NCI-H2029 treated with DMSO at 0.1 percent for 48 hours (cell line): ENCODE data around the gene ARHGAP15.

ENCODE experiments used
- DNase-seq: peaks from one replicate; lab custom pipeline; 2025; lab: John Stamatoyannopoulos, UW

ARHGAP15 gene

DNA sequence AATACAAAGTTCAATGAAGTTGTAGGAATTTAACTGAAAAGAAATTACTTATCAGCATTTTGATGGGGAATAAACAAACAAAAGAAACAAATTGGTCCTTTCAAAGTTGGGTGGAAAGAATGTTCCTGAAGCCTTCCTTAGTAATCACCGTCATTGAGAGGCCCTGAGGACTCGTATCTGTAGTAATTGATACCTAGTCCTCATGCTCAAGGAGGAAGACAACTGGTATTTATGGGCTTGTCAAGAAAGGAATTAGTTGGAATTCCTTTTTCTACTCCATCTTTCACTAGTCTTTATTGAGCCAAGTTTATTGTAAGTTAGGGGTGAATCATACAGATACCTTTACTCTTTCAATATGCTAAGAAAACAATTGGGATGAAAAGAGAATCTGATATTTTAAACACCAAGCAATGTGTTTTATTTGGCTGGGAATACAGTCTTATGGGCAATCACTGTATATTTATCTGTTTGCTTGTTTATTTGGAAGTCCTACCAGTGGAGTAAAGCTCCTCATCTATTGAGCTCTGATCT lies 324.8 kb downstream of the ARHGAP15 start:
- no peak for DNase-seq

DNA sequence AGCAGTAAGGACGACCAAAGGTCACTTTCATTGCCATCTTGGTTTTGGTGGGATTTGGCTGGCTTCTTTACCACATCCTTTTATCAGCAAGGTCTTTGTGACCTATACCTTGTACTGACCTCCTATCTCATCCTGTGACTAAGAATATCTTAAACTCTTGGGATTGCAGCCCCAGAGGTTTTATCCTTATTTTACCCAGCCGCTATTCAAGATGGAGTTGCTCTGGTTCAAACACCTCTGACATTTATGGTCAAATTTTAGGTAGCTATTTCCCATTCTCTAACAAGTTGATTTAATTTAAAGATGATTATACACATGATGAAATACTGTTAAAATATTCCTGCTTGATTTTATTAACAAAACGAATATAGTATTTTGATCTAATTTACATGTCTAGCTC lies 326.1 kb downstream of the ARHGAP15 start:
- no peak for DNase-seq

DNA sequence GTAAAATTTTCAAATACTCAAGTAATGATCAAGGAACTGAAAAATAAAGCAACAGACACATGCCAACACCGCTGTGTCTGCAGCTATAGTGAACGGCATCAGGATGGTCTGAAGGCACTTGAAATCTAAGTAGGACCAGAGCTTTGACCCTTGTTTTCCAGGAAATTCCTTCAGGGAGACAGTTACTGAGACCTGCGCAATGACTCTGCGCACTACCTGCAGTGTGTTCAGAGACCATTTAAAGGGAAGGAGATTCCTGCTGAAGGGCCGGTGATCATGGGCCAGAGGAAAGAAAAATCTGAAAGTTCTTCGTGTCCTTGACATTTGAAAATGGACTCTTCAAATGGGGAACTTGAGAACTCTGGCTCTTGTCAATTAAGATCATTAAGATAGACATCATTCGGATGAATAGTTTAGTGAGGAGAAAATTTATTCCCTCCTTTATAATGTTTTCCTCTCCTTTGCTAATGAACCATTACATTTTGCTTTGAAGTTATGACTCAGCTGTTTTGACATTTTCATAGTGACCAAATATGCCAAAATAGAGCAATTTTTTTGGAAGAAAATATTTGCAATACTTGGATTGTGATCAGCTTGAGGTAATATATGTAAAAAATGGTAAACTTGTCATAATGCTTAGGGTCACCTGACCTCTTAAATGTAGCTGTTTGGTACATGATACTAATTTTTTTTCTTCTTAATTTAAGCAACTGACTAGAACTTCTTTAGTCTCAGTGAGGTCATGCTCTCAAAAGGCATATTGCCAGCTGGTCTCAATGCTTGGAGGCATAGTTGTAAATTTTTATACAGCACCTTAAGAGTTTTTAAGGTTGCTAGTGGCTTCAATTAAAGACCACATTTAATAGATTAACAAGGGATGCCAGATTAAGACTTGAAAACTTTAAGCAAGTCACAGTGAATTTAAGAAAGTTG lies 329.3 kb downstream of the ARHGAP15 start:
- DNase-seq: no peak

DNA sequence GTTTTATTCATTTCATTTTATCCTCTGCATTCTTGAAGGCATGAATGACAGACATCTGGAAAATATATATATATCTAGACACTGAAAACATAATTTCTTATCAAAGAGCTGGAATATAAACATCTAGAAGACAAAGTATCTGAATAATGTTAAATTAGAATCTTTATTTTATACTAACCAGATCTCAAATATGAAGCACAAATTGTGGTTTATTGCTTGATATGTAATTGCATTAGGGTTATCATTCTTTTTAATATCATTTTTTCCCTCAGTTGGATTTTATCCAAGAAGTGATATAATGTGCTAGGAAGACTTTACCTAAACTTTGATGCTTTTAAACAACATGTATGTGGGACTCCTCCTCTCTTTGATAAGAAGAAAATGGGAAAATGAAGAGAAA lies 331.2 kb downstream of the ARHGAP15 start:
- no peak for DNase-seq

DNA sequence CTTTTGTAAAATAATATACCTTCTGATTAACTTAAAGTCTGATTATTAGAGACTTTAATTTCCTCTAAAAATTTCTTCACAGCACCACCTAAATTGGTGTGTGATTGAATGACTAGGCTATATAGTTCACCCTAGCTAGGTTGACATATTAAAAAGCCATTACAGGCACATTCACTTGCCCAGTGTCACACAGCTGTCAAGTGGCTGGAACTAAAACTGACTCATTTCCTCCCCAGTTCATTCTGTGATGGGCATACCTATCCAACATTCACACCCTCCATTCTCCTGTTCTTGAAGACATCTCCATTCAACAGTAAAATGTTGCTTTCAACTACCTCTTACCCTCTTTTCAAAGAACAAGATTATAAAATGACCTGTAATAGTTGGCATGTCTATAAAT lies 334.5 kb downstream of the ARHGAP15 start:
- DNase-seq: no peak

DNA sequence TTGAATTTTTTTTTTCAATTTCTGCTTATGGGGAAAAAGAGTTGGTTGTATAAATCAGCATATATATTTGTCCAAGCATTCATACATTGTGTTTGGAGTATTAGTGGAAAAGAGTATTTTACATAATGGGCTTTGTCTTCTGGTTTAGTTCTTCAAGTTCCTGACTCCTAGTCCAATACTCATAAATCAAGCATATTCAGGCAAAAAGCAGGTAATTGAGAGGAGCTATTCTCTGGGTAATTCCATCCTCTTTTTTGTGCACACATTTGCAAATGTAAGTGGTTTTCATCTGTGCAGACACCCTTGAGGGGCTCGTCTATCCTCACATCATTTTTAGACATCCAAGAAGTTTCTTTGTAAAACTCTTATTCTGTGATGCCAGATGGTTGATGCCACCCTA lies 337.2 kb downstream of the ARHGAP15 start:
- no peak for DNase-seq

DNA sequence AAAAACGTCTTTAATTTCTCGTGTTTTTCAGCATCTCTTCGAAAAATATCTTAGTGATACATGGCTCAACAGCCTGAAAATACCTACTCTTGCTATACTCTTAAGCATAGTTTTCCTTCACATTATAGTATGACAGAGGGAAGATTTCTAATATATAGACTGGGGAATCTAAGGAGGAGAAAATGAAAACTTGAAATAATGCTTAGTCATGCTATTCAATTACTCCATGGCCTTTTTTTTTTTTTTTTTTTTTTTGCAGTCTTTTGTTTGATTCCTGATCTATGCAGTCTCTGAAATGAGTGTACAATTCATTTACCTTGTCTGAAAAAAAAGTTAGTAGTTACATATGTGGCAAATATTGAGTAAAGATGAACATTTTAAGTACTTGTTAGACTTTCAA lies 337.8 kb downstream of the ARHGAP15 start:
- no peak for DNase-seq

DNA sequence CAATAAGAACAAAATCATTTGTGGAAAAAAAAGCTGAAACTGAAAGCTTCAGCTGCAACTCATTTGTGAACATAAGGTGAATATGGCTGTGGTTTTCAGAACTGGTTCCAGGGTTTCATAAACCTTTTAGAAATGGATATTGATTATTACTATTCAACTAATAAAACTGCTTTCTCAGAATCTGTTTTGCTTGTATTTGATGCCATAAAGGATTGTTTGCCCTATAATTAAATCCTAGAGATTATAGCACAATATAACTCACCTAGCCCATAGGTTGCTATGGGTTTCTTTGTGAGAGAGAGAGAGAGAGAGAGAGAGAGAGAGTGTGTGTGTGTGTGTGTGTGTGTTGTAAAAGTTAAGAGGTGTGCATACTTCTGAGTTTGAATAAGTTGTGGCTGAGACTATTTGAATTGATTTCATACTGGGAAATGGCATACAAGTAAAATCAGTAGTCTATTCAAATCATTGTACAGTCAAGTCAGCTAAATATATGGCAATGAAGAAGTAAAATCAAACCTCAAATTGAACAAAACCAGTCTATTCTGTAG lies 339.2 kb downstream of the ARHGAP15 start:
- DNase-seq: no peak

DNA sequence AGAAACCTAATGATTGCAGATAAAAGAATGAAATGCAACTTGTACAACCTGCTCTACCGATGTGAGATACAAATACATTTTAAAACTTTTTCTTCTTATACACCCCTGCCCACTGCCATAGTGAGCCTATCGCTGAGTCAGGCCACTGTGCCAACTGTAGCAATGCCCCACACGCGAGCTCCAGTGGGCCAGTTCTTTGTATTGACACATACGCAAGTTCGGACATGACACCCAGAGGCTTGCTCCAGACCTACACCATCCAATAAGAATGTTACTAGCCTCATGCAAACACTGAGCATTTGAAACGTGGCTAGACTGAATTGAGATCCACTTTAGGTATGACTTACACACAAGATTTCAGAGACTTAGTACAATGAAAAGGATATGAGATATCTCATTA lies 340.1 kb downstream of the ARHGAP15 start:
- DNase-seq: no peak

DNA sequence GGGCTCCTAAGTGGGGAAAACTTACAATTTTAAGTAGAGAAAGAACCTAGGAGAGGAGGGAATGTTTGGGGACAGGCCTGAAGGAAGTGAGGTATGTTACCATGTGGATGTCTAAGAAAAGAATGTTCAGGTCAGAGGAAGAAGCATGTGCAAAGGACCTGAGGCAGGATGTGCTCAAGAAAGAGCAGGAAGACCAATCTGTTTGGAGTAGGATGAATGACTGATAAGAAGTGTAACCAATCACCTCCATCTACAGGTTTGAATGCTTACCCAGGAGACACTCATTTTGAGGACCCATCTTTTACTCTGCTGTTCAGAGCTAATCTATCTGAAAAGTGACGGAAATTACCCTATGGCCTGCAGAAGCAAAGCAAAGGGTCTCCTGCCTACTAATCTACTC lies 342.3 kb downstream of the ARHGAP15 start:
- DNase-seq: no peak

DNA sequence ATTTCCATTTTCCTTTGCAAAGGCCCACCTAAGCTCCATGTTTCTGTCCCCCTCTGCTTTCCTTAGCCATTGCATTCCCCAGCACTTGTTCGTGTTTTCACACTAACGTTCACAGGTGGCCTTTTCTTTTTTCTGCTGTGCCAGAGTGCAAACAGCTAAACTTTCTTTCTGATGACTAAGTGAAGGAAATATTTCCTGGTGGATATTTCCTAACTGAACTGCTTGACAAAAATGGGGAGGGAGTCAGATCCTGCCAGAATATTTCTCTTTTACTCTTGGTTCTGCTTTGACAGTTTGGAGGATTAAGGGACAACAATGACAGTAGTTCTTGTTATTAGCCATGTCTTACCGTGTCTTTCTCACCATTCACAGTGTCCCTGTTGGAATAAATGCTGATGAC lies 344.0 kb downstream of the ARHGAP15 start:
- DNase-seq: no peak

DNA sequence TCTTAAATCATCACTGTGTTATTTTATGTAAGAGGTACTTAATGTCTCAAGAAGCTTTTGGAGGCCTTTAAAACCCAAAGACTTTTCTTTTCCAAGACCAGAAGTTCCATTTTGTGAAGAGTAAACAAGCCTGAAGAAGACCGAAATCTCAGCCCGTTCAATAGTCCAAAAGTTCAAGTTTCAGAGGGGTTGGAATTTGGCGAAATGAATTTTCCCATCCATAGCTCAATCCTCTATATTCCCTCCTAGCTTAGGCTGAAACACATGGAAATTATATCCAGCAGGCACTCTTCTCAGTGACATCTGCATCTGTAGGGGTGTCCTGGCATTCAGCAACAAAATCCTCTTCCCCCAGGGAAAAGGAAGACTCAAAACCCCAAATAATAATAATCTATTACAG lies 344.6 kb downstream of the ARHGAP15 start:
- DNase-seq: no peak

DNA sequence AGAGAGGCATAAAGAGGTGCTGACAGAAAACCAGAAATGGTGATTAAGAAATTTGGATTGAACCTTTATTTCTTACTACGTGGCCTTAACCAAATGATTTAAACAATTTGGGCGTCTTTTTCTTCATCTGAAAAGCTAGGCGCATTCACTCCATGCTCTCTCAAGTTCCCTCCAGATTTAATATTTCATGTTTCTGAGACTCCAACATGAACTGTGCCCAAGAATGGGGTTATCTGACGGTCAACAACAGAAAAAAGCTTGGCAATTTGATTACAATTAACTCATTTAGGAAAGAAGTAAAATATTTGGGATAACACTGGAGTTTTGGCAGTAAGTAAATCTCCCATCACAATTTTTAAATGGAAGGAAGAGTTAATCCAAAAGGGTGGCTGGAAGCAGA lies 345.4 kb downstream of the ARHGAP15 start:
- DNase-seq: no peak

DNA sequence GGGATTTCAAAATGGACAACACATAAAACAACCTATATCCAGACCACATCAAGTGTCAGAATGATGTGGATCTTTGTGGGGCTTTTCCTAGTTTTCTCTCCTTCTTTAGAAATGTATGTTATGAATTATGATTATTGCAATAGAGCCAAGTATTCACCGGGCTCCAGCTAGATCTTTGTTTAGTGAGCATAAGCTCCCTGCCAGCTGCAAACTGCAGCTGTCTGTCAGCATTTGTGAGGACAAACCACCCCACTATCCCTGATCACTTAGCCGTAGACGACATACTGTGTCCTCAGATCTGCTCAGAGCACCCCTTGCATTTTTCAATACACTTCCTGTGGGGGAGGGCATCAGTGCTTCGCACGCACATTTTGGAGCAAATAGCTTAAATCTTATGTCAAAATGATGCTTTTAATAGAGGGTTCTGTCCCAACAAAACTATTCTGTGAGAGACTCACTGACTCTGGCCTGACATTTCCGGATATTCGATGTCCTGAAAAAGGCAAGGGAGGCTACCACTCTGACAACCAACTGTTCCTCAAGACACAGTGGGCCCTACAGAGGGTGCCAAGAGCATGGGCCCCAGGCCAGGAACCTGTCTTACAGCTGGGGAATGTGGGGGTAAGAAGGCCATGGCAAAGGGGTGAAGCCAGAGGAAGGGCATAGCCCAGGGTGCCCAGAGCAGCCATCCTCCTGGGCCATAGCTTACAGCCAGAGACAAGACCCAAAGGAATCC lies 346.0 kb downstream of the ARHGAP15 start:
- DNase-seq: no peak

DNA sequence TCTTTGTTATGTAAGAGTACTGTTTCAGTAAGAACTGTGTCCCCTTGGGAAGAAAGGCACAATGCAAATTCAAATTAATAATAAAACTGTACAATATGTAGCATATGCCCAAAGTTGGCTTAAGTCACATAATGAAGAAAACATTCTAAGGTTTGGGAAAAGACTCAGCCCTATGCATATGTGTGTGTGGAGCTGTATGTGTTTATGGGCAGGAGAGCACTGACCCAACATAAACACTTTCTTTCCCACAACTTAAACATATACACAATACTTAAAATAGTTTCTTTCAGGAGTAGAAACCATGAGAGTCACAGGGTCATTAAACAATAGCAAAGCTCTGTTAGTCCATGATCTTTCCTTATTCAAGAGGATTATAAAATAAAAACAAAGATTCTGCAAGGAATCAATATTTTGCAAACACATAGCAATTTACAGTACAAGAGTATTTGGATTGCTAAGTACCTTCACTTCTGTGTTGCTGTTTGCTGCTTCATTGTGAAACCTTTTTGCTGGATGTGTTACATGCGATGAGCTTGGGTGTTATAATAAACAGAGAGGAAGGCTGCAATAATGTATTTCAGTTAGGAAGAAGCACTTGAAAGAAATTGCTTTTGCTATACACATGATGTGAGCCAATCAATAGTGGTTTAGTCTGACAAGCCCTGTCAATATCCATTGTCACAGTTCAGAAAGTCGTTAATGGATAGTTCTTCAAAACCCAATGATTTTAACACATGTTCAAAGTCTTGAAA lies 347.3 kb downstream of the ARHGAP15 start:
- DNase-seq: no peak

DNA sequence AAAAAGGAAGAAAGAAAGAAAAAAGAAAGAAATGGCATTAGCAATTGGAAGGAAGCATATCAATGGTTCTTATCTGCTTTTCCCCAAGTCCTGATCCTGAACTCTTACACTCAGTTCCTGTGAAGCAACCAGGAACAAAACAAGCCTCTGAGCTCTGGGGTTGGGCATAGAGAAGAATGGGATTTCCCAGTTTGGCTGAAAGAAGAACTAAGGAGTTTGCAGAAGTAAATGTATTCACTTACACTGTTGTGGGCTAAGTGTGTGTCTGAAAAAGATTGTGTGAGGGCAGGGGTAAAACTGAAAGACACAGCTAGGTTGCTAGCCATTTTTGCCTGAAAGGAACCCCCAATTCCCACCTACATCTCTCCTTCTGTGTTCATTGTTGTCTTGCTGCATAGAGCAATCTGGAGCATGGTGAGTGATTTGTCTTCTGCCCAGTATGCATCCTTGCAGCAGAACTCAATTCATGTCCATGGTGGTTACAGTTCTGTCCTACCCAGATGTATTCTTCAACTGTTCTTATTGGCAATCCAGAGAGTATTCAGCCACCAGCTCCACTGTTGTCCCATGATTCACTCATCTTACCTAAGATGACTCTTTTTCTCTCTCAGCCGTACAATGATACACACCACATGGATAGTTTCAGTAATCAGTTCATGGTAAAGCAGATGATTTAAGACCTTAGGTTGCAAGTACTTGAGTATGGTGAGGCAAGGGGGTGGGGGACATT lies 348.7 kb downstream of the ARHGAP15 start:
- DNase-seq: no peak

DNA sequence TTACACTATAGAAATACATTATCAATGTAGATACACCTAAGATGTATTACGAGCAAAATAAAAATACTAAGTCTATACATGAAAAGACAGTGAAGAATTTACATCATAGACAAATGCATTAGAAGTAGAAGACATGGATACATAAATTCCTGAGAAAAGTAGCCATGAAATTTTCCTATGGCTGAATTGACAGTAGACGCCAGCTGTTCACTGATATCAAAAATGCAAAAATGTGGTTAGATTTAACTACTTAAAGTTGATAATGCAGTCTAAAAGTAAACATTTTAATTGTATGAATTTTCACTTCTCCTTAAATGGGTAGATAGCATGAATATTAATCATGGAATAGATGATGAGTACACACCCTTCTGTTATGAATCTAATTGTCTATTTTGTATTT lies 350.9 kb downstream of the ARHGAP15 start:
- no peak for DNase-seq

DNA sequence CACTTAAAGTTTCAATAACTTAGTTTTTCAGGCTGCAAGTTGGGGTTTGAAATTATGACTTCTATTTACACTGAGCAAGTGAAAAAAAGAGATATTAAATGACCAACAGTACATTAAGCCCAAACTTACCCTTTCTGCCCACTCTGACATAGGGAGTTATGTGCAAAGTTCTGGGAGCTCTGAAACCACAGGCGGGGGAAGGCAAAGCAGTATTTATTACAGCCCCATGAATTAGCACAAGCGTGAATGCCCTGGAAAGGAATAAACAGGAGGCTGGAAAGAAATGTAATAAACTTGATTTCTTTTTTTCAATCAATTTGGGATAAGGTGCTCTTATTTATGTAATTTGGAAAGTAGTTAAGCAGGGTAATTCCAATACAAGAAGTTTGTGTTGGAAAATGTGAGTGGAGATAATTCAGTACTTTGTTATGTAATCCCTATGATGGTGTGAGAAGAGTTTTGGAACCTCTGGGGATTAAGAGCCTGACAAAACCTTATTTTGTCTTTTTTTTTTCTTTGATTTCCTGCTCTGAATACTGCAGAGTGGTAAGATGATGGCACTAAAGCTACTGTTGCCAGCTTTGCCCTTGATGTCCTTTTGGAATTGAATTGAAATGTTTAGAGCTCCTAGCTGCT lies 351.5 kb downstream of the ARHGAP15 start:
- no peak for DNase-seq

DNA sequence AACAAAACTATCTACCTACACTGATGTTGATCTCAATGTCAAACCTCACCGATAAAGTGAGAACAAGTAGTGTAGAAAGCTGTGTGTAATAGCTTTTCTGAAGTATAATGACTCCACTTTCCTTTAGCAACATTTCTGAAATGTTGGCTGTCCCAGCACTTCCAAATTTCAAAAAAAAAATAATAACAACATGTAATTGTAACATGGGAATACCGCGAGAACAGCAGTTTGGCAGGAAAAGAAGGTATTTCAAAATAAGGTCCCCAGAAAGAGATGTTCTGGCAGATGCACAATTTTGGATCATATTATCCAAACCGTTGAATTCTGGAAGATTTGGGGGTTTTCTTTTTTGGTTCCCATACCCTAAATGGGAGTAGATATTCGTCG lies 352.0 kb downstream of the ARHGAP15 start:
- no peak for DNase-seq

DNA sequence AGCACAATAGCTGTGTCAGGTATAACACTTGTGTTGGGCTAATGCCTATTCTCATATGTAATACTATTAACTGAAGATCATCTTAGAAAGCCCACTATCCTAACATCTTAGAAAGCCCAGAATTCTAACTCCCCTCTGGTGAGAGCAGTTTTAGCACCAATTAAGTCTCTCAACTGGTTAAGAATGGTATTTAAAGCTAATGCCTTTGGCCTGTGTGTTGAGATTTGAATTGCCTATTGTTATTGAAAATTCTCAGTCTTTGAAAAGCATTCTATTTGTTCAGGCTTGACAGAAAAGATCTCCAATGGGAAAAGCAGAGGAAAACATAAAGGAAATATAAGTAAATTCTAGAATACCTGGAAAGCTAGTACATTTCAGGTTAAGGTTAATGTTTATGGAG lies 352.5 kb downstream of the ARHGAP15 start:
- no peak for DNase-seq

DNA sequence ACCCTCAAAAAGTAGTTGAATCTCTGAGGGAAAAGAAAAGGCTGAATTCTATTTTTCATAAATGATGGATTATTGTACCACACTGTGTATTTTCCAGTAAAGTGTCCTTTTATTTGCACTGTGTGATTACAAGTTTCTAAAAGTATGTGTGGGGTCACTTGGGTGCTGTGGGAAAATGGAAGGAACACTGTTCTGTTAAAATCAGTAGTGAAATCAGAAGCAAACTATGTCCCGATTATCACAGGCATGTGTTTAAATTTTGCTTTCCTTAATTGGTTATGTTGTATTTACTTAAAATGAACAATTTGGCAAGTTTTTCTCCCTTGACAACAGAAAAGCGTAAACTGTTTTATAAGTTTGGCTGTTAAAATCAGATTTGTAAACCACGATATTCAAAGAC lies 353.1 kb downstream of the ARHGAP15 start:
- DNase-seq: no peak
